HG03135 (cell line): ENCODE data around the gene COL8A2.

Experiments
- ATAC-seq: cut with Tn5 transposase; IDR thresholded peaks from one replicate; pipeline ENCODE4 v1.9.1; 2021; ENCODE audit warnings: mild to moderate bottlenecking, moderate library complexity; ENCODE audit not compliant: unreplicated experiment

COL8A2 gene

GRCh38 chr1:36115931-36116330, 9.1 kb downstream of the COL8A2 start:
- ATAC-seq, result no peak

GRCh38 chr1:36115200-36115669, 9.8 kb downstream of the COL8A2 start:
- ATAC-seq, result no peak

GRCh38 chr1:36114371-36114770, 10.7 kb downstream of the COL8A2 start:
- no peak for ATAC-seq

GRCh38 chr1:36112823-36113222, 12.2 kb downstream of the COL8A2 start:
- no peak for ATAC-seq

DNA sequence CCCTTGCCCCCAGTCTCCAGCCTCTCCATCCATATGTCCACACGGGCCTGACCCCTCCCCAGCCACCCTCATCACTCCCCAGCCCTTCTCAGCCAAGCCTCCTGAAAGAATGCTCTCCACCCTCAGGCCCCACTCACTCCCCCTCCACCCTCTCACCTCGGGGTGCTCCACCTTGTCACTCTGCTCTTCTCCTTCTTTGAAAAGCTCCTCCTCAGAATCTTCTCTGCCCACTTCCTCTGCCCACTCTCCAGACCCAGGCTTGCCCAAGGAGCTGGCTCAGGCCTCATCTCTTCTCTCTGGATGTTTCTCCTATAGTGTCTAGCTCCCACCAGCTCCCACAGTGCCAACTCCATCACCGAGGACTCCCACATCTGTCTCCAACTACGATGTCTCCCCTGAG, 13.9 kb downstream of the COL8A2 start:
- ATAC-seq, result no peak

- ATAC-seq, result no peak
Measured at GRCh38 chr1:36109041-36109679, 15.9 kb downstream of the COL8A2 start.

DNA sequence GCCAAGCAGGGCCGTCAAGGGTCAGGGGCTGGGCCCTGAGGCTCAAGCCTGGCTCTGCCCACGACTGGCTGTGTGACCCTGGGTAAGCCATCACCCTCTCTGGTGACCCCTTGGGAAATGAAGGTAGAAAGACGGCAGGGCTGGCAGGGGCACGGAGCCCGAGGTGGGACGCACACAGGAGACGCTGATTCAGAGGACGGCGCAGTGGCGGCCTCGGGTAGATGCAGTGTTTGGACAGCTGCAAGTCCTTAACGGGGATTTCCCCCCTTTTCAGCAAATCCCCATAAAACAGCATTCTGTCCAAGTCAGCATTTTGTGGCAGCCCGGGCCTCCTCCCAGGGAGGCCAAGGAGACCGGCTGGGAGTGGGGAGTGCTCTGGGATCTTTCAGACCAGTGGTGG, 16.7 kb downstream of the COL8A2 start:
- no peak for ATAC-seq

DNA sequence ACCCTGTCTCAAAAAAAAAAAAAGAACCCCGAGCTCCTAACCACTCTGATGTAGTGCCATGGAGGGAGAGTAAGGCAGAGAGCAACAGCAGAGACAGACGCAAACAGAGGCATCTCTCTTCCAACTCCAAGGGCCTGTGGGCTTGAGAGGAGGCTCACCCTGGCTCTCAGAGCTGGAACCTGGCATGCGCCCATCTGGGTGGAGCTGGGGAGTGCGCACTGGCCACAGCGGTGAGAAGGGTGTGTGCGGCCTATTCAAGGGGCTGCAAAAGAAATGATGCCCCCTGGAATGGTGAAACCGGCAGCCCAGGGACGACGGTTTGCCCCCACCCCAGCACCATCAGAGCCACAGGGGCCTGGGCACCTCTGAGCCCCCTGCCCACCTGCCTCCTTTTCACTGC, 17.6 kb downstream of the COL8A2 start:
- no peak for ATAC-seq

DNA sequence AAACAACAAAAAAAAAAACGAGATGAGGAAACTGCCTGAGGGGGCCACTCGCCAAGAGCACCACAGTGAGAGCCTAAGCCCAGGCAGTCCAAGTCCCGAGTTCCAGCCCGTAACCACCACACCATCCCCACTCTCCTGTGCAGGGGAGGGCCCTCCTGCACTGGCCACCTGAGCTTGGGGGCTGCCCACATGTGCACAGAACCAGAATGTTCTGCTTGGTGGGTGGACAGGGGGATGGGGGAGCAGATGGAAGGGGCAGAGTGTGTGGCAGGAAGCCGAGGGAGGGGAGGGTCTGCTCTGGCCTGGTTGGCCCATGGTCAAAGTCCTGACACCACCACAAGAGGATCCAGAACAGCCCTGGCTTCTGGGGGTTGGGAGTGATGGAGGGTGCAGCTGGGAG, 18.8 kb downstream of the COL8A2 start:
- no peak for ATAC-seq

DNA sequence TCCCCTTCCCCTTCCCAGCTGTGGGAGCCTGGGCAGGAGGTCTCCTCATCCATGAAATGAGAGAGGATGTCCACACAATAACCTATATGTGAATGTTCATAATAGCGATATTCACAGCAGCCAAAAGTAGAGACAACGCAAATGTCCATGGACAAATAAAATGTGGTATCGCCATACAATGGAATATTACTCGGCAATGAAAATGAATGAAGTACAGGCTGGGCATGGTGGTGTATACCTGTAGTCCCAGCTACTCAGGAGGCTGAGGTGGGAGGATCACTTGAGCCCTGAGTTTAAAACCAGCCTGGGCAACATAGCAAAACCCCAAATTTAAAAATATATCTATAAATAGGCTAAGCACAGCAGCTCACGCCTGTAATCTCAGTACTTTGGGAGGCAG, 23.5 kb downstream of the COL8A2 start:
- ATAC-seq, result no peak

DNA sequence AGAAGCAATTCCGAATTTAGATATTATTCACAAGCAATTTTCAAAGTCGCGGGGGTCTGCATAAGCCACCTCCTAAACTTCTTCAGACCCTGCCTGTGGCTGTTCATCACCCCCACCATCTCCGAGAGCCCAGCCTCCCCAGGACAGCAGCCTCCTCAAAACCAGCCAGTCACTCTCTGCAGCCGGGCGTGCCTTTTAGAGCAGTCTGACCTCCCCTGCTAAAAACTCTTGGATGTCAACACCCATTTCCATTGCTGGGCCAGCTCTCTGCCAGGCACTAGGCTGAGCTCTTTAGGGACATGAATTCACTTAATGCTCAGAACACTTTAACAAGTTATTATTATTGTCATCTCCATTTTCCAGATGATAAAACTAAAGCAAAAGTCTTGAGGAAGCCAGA, 24.6 kb downstream of the COL8A2 start:
- ATAC-seq, result no peak

DNA sequence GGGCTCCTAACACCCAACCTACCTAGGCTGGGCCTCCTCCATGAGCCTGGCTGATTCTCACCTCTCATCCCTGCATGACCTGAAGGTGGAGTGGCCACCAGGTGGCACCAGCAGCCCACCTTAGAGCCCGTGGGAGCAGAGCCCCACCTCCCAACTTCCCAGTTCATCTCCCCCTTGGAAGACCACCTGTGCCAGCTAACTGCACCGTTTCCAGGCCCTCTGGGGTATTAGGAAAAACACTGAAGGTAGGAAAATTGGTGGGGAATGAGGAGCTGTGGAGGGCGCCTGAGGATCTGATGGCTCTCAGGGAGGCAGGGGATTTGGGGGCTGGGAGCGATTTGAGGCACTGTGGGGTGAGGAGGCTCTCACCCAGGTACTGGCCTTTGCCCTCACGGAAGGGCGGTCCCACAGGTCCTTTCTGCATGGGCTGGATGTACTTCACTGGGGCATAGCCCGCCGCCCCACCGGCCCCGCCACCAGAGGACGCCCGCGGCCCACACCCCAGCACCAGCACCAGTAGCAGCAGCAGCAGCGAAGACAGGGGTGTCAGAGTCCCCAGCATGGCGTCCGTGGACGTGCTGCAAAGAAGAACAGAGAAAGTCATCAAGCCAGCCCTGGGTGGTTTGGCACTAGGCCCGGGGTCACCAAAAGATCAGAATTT, 25.2 kb downstream of the COL8A2 start:
- no peak for ATAC-seq

DNA sequence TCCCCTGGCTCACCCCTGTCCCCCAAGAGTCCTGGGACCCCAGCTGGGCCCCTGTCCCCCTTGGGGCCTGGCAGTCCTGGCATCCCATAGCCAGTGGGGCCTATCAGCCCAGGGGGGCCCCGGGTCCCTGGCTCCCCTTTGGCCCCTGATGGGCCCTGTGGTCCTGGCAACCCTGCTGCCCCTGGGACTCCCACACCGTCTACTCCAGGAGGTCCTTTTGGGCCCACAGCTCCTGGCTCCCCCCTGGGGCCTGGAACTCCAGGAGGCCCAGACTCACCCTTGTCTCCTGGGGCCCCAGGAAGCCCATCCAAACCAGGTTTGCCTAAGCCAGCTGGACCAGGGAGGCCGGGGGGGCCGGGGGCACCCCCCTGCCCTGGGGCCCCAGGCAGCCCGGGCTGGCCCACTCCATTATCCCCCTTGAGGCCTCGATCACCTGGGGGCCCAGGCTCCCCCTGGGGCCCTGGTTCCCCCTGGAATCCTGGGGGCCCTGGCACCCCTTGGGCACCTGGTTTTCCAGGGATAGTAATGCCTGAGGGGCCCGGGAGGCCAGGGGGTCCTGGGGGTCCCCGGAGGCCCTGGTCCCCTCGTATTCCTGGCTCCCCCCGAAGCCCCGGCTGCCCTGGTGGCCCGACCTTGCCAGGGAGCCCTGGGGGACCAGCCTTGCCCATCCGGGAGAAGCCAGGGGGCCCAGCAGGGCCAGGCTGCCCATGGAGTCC, 26.2 kb downstream of the COL8A2 start:
- no peak for ATAC-seq

GRCh38 chr1:36097693-36098585, 27.1 kb downstream of the COL8A2 start:
- no peak for ATAC-seq

DNA sequence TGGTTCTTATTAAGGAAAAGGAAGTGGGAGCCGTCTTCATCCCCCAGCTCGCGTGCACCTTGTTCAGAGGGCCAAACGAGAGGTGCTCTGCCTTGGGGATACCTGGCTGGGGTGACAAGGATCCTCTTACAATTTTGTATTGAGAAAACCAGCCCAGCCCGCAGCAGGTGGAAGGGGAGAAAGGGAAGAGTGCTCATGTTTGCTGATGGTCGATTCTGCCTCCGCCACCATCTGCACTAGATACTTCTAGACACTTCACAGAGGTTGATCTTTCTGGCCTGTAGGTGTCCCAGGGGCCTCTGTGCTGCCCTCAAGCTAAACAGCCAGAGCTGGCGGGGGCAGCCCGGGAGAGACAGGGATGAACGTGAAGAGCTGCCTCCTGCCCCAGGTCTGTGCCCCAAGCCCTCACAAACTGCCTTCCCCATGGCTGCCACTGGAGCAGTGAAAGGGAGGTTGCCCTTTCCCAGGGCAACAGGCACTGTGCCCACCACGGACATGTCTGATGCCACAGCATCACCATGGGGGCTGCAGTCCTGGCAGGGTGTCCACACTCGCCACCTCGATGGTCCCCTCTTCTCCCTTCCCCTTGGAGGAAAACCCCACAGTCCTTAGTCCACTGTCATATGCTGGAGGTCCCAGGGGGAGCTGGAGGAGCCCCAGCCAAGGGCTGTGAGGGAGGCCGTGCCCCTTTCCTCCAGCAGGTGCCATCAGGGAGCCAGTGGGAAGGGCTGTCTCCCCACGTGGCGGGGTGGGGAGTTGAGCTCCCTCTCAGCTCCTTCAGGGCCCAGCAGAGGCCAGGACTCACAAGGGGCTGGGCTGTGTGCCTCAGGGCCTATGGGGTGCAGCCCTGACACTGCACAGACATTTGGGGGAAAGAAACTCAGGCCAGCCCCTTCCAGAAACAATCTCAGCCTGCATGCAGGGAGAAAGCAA, 28.3 kb downstream of the COL8A2 start:
- no peak for ATAC-seq

GRCh38 chr1:36095760-36096405, 29.1 kb downstream of the COL8A2 start:
- ATAC-seq, result no peak

- no peak for ATAC-seq
Measured at GRCh38 chr1:36094621-36095061, 30.4 kb downstream of the COL8A2 start.

DNA sequence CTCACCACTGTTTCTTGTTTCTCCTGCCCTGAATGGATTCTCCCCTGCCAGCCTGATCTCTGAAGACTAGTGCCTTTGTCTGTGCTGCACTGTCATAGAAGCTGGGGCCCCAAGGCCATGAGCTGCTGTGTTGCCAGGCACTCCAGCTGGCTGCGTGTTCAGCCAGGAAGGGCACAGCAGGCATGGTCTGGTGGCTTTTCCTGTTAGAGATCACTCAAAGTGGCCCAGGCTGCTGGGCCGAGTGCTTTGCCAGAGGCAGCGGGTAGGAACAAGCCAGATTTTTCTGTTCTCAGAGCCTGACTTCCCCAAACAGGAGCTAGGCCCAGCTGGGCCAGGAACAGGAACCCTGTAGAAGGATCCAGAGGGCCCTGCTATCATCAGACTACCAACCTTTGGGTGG, 31.1 kb downstream of the COL8A2 start:
- no peak for ATAC-seq

DNA sequence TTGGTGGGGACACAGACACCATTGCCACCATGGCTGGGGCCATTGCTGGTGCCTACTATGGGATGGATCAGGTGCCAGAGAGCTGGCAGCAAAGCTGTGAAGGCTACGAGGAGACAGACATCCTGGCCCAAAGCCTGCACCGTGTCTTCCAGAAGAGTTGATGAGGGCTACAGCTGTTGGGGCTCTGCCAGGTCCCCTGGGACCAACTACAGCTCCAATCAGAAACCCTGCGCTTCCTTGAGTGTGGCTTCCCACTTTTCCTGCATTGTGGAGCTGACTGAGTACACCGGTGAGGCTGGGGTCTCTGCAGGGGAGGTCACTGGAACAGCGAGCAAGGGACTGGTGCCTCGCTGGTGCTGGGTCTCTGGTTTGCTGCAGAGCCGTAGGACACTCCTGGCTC, 31.8 kb downstream of the COL8A2 start:
- no peak for ATAC-seq

- no peak for ATAC-seq
Measured at GRCh38 chr1:36092798-36093185, 32.2 kb downstream of the COL8A2 start.
